ENCODE data around the gene POLR1H.

POLR1H gene

Small RNA genes within 50 kb of the gene (small RNA-seq; reads per million reads assigned to genes)
- gene RF02218, result 0 reads per million in 2 experiments
- 0 reads per million in 2 experiments for gene RF02219
- gene RF02220, result 0 reads per million in 2 experiments
